Fibroblast of the aortic adventitia (primary cell): ENCODE measurements around the gene MRTFA. TPM values are rescaled to one million over a fixed set of nuclear protein-coding genes. Genes with fewer than 3 reads are reported as not detected.
A peak's percentile ranks its signal among the peaks of the same experiment; 100 is the strongest.

Experiments
- DNase-seq: peaks from one replicate; pipeline ENCODE4 v3.0.0-alpha.2; 2010; ENCODE audit warnings: low read depth
- H3K4me3 ChIP-seq: 2 replicates; pipeline ENCODE4 v1.5.1; 2011; ENCODE audit warnings: low read depth, mild to moderate bottlenecking, control low read depth, low read length, moderate library complexity
- CTCF ChIP-seq: IDR thresholded peaks from 2 replicates; pipeline ENCODE4 v1.5.1; 2011; ENCODE audit warnings: mild to moderate bottlenecking, low read length, control low read depth, inconsistent platforms; ENCODE audit not compliant: insufficient read depth
- total RNA-seq: library from RNA; depleted of rRNA; stranded (reverse); fragments of >200 nt; gene quantifications from 2 replicates; pipeline ENCODE4 v1.2.3, GENCODE V29; 2012; ENCODE audit warnings: low replicate concordance

Gene MRTFA
- total RNA-seq, 1 donor = 25.8 TPM

- no peak for TF ChIP-seq CTCF
- no peak overlapping the region for H3K4me3 ChIP-seq
- DNase-seq = no peak
Measured at GRCh38 chr22:40486962-40487602, 149.4 kb downstream of the MRTFA start.

- DNase-seq = peak; percentile 60
- H3K4me3 ChIP-seq = no peak overlapping the region
- no peak for TF ChIP-seq CTCF
Measured at GRCh38 chr22:40485813-40486667, 150.5 kb downstream of the MRTFA start.

GRCh38 chr22:40484906-40485669 is 151.4 kb downstream of the MRTFA start:
- DNase-seq = peak; percentile 60
- no peak for TF ChIP-seq CTCF
- no peak overlapping the region for H3K4me3 ChIP-seq

GRCh38 chr22:40482886-40483285 is 153.6 kb downstream of the MRTFA start:
- DNase-seq = no peak
- no peak overlapping the region for H3K4me3 ChIP-seq
- TF ChIP-seq CTCF = no peak

- H3K4me3 ChIP-seq = no peak overlapping the region
- no peak for DNase-seq
- no peak for TF ChIP-seq CTCF
Measured at GRCh38 chr22:40482391-40482790, 154.1 kb downstream of the MRTFA start.

GRCh38 chr22:40480996-40481395 is 155.5 kb downstream of the MRTFA start:
- DNase-seq = no peak
- no peak overlapping the region for H3K4me3 ChIP-seq
- no peak for TF ChIP-seq CTCF
